Subcutaneous adipose tissue (tissue), 4 donors: Measurements from ENCODE around the gene RUNX2. TPM values are rescaled to one million over a fixed set of nuclear protein-coding genes. Genes with fewer than 3 reads are reported as not detected.

ENCODE experiments used
- total RNA-seq, 4 donors: library from RNA; depleted of rRNA; stranded (reverse); fragments of >200 nt; gene quantifications; one replicate each; pipeline ENCODE4 v1.1.0, GENCODE V29; 2016
- TF ChIP-seq, protein P1 (sequence below): fragments of 450-650 bp; IDR thresholded peaks from one replicate; pipeline ENCODE4 v1.5.1; 2016; ENCODE audit warnings: low read depth, mild to moderate bottlenecking, control low read depth, antibody characterized with exemption, moderate library complexity

Gene RUNX2
- total RNA-seq, 4 donors from 2014 or later: 1.3 to 4.6 (median 2.6) TPM

DNA sequence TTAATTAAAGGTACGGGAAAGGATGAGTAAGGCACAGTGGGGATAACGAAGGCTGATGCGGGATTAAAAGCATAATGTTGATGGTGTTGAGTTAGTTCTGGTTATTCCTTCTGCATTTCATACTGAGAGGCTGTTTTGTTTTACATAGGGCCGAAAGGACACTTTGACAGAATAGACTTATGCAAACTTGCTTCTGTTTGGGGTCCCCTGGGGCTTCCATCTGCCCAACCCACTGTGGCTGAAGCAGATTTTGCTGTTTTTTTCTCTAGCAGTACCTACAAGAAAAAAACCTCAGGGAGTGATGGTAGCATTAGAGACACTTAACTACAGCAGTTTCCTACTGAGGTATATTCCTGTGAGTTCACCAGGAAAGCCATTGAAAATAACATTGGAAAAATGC lies 185.7 kb downstream of the RUNX2 start:
- TF ChIP-seq, protein P1, sequence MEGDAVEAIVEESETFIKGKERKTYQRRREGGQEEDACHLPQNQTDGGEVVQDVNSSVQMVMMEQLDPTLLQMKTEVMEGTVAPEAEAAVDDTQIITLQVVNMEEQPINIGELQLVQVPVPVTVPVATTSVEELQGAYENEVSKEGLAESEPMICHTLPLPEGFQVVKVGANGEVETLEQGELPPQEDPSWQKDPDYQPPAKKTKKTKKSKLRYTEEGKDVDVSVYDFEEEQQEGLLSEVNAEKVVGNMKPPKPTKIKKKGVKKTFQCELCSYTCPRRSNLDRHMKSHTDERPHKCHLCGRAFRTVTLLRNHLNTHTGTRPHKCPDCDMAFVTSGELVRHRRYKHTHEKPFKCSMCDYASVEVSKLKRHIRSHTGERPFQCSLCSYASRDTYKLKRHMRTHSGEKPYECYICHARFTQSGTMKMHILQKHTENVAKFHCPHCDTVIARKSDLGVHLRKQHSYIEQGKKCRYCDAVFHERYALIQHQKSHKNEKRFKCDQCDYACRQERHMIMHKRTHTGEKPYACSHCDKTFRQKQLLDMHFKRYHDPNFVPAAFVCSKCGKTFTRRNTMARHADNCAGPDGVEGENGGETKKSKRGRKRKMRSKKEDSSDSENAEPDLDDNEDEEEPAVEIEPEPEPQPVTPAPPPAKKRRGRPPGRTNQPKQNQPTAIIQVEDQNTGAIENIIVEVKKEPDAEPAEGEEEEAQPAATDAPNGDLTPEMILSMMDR: no peak

DNA sequence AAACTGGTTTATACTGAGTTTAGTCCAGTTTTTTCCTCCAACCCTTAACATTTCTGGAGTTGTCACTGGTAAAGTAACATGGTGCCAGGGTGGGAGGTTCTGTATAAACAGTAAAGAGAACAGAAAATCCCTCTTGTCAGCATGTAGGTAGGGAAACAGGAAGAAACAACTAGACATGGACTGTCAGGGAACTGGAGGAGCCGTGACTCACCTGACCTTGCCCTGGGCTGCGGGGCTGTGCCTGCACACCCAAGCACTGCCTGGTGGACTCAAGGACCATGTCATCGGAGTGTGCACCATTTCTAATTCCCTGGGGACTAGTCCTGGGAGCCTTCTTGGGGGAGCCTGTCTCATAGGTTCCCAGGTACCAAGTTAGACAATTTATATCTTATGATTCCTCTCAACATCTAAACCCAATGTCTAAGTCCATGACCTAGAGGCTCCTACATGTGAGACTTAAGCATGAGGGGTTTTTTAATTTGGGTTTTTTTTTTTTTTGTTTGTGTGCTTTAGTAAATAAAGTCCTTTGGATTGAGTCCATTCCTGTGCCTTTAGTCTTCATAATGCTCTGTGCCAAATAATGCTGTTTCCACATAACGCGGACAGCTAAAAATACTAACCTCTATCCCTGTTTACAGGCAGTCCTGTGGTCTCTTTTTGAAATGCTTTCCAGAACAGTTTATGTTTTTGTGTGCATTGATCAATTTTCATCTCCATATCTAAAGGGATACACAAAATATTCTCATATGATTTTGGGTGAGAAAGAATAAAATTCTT lies 186.5 kb downstream of the RUNX2 start:
- TF ChIP-seq, protein P1: no peak

DNA sequence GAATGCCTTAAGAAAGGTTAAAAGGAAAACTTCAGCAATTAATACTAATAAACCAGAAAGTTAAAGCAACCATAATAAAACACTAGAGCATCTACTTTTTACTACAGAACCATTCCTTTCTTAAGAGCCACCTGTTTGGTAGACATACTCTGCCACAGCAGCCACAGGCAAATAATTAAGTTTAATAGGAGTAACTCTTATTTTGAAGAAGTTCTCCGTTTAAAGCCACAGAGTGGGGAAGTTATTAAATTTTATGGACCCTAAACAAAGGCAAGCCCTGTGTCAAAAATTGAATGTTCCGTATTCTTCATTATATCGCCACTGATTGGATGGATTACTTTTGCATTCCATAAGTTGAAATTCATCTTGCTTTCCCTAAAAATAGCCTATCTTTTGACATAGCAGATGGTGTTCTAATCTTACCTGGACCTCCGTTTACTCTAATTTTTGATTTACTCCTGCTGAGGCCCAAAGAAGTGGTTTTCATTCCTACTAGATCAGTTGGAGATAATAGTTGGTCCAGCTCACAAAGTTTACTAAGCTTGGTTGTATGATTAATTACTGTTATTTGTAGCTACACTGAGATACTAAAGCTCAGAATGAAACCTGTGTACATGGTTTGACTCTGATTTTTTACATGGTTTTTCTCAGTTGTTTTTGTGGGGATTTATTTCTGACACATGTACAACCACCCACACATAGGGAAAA lies 190.0 kb downstream of the RUNX2 start:
- TF ChIP-seq, protein P1: no peak

DNA sequence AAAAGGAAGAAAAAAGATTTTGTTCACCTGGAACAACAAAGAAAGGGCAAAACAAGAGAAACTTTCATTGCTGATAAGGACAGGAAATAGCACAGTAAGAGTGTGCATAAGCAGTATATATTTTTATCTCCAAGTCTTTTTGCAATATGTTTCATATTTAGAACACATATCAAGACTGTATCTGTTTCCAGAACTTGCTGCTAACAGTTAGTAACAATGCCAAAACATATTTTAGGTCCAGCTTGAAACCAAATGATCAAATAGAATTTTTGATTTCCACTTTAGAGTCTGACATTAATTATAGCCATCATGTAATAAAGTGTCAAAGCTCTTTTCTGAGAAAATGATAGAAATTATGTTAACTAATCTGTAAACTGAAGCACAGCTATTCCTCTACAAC lies 193.1 kb downstream of the RUNX2 start:
- TF ChIP-seq, protein P1: no peak

DNA sequence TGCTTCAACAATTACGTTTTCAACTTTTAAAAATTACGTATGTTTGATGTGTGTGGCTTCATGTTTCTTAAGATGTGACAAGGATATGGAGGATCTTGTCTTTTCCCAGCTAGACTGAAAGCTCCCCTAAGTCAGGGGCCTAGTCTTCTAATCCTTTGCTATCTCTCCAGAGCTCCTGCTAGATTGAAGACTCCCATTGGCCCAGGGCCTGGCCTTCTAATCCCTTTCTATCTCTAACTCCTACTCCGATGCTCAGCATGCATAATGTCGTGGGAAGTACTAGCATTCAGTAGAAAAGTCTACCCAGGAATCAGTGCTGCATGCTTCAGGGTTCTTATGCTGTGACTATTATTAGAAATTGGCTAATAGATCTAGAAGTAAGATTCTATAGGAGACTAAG lies 194.4 kb downstream of the RUNX2 start:
- TF ChIP-seq, protein P1: no peak

DNA sequence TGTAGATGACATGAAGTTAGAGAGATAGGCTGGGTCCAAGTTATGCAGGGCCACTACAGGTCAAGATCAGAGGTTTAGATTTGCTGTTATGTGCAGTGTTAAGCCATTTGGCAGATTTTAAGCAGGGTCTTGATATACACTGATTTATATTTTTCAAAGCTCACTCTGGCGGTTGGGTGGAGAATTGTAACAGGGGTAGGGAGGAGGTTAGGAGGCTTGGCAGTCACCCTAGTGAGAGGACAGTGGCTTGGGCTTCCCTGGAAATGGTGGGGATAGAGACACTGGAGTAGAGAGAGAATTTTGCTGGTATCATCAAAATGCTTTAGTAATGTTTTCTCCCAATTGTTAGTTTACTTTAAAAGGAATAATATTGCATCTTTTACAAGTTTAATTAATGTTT lies 199.1 kb downstream of the RUNX2 start:
- TF ChIP-seq, protein P1: no peak

DNA sequence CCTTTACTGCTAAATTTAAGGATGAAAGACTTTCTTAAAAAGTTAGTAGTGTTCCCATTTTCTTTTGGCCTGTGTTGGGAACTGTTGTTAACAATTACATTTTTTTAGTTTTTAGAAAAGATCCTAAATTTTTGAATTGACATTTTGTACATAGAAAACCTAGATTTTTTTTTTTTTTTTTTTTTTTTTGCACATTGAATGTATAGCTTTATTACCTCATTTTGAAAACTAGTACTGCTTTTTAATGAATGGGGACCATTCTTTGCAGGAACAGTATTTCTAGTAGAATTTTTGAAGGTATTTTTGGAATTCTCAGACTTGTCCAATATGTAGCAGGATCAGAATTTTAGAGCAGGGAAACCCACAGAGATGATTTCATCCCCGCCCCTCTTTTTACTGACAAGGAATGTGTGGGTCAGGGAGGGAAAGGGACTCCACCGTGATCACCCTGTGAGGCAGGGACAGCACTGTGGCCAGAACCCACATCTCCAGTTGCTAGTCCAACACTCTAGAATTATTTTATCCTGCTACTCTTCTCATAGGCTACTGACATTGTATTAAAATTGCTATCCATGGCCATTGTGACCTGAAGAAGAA lies 204.0 kb downstream of the RUNX2 start:
- TF ChIP-seq, protein P1: no peak
